Tibial nerve (tissue), 4 donors: ENCODE measurements around the gene KIF17. TPM values are rescaled to one million over a fixed set of nuclear protein-coding genes. Genes with fewer than 3 reads are reported as not detected.
A peak's percentile ranks its signal among the peaks of the same experiment; 100 is the strongest.
"Not testable (repeated sequence)": the region's sequence is repeated elsewhere in the genome, so short reads cannot be mapped to it uniquely, and the experiment has no call there.

Source experiments
- DNase-seq, 2 donors: peaks; one replicate each; pipeline ENCODE4 v3.0.0-alpha.2; 2019; ENCODE audit warnings: low spot score in 2 of 2
- H3K27ac ChIP-seq, 4 donors: fragments of 200-600 bp; sonication (generic) in 3 of 4; one replicate each; pipeline ENCODE4 v1.5.1; 2017 to 2019; ENCODE audit warnings: mild to moderate bottlenecking in 1 of 4
- H3K27me3 ChIP-seq, 2 donors: fragments of 200-600 bp; sonication (generic) in 1 of 2; one replicate each; pipeline versions ENCODE4 v1.5.1 to v1.6.0; 2017 to 2019
- H3K36me3 ChIP-seq, 3 donors: fragments of 200-600 bp; sonication (generic); one replicate each; pipeline ENCODE4 v1.5.1; 2018 to 2019
- H3K4me1 ChIP-seq, 4 donors: fragments of 200-600 bp; sonication (generic) in 3 of 4; one replicate each; pipeline ENCODE4 v1.5.1; 2017 to 2019
- H3K4me3 ChIP-seq, 4 donors: fragments of 200-600 bp; sonication (generic) in 3 of 4; one replicate each; pipeline ENCODE4 v1.5.1; 2017 to 2019; ENCODE audit warnings: mild to moderate bottlenecking in 1 of 4, moderate library complexity in 1 of 4
- H3K9me3 ChIP-seq, 4 donors: fragments of 200-600 bp; sonication (generic) in 3 of 4; one replicate each; pipeline ENCODE4 v1.5.1; 2017 to 2019
- EP300 ChIP-seq, 2 donors: sonication (generic); formaldehyde crosslinking; IDR thresholded peaks; one replicate each; pipeline ENCODE4 v1.6.1; 2017; ENCODE audit warnings: antibody characterized with exemption in 2 of 2, mild to moderate bottlenecking in 1 of 2
- POLR2A ChIP-seq, 2 donors: fragments of 450-650 bp; IDR thresholded peaks; one replicate each; pipeline ENCODE4 v1.6.1; 2017; ENCODE audit warnings: antibody characterized with exemption in 2 of 2, mild to moderate bottlenecking in 2 of 2, moderate library complexity in 2 of 2
- WGBS, 2 donors: methylation state at CpG; one replicate each; pipeline ENCODE4 v1.1.5; 2018; 5-methylcytosine and 5-hydroxymethylcytosine counted together
- total RNA-seq, 4 donors: library from RNA; depleted of rRNA; stranded (reverse); fragments of >200 nt; gene quantifications; one replicate each; pipeline ENCODE4 v1.1.0, GENCODE V29; 2016
- TF ChIP-seq, protein P1 (sequence below), 5 experiments: fragments of 200-600 bp in 3 of 5; fragments of 450-650 bp in 2 of 5; sonication (generic) in 3 of 5; IDR thresholded peaks; one replicate each; pipeline ENCODE4 v1.5.1; 2016 to 2019; ENCODE audit warnings: antibody characterized with exemption in 5 of 5, mild to moderate bottlenecking in 3 of 5, moderate library complexity in 2 of 5

KIF17 gene
- total RNA-seq, 4 donors from 2014 or later, result 0.59 to 4.2 (median 3.3) TPM

DNA sequence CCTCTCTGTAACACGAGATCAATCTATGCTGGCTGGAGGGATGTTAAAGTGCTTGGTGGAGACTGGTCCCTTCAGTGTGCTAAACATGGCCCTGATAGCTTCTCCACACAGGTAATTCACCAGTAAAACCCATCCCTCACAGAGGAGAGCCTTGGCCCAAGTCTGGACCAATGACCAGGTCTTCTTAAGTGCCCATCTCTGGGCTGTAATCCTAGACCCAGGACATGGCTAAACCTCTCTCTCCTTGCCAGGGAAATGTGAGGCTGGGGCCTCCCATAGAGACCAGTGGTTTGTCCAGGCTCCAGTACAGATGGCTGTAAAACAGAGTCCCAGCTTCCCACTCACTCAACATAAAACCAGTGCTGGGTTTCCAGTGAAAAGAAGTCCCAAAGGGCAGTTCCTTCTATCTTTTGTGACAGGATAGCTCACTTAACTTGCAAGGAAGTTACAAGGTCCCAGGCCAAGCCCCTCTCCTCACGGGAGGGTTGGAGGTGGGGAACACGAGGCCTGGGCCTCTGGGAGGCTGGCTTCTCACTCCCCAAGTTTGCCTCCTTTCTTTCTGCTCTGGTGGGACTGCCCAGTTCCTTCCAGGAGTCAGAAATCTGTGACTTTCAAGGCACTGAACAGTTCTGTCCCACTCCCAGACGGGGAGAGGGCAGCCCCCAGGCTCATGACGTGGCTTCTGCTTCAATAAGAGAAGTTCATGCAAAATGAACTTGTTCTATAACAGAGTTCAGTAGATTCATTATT is 2.2 kb upstream of the KIF17 start:
- no peaks in the 10 kb centered on the region for H3K9me3 ChIP-seq
- H3K27ac ChIP-seq, result no peak overlapping the region
- TF ChIP-seq POLR2A (IDR thresholded peaks at IDR 0.05), result no peak
- DNase-seq, result no peak
- peaks cover 0 to 11% (median 4%) of the 10 kb centered on the region in 4 donors for H3K4me1 ChIP-seq
- H3K27me3 ChIP-seq, result peaks cover 0 to 23% of the 10 kb centered on the region in 2 donors
- H3K4me3 ChIP-seq, result no peak overlapping the region
- no peaks in the 10 kb centered on the region for H3K36me3 ChIP-seq
- 46 to 51% methylated on average over 5 of the region's 5 CpGs for WGBS, 2 donors

DNA sequence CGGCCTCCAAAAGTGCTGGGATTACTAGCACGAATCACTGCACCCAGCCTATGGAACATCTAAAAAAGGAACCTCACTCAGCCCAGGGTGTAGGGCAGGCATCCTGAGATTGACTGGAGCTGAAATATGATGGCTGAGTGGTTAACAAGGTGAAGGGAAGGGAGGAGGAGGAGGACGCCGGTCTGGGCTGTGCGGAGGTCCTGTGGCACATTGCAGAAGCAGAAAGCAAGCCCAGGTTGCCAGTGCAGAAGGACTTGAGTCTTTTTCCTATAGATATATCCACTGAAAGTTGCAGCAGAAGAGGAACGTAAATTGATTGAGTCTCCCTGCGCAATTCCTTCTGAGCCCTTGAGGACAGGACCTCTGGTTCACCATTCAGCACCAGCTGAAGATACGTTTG is 1.5 kb upstream of the KIF17 start:
- Histone ChIP-seq H3K27me3 (peaks cover 0 to 23% of the 10 kb centered on the region in 2 donors), H3K27ac (no peak overlapping the region), H3K9me3 (no peaks in the 10 kb centered on the region), H3K4me1 (peaks cover 0 to 11% (median 4%) of the 10 kb centered on the region in 4 donors), H3K36me3 (no peaks in the 10 kb centered on the region), H3K4me3 (no peak overlapping the region)
- no peak for DNase-seq
- 90 to 93% methylated on average over 8 of the region's 8 CpGs for WGBS, 2 donors
- TF ChIP-seq POLR2A (IDR thresholded peaks at IDR 0.05) (no peak), EP300 (IDR thresholded peaks at IDR 0.05) (no peak)
- TF ChIP-seq, protein P1, sequence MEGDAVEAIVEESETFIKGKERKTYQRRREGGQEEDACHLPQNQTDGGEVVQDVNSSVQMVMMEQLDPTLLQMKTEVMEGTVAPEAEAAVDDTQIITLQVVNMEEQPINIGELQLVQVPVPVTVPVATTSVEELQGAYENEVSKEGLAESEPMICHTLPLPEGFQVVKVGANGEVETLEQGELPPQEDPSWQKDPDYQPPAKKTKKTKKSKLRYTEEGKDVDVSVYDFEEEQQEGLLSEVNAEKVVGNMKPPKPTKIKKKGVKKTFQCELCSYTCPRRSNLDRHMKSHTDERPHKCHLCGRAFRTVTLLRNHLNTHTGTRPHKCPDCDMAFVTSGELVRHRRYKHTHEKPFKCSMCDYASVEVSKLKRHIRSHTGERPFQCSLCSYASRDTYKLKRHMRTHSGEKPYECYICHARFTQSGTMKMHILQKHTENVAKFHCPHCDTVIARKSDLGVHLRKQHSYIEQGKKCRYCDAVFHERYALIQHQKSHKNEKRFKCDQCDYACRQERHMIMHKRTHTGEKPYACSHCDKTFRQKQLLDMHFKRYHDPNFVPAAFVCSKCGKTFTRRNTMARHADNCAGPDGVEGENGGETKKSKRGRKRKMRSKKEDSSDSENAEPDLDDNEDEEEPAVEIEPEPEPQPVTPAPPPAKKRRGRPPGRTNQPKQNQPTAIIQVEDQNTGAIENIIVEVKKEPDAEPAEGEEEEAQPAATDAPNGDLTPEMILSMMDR (IDR thresholded peaks at IDR 0.05), result no peak

DNA sequence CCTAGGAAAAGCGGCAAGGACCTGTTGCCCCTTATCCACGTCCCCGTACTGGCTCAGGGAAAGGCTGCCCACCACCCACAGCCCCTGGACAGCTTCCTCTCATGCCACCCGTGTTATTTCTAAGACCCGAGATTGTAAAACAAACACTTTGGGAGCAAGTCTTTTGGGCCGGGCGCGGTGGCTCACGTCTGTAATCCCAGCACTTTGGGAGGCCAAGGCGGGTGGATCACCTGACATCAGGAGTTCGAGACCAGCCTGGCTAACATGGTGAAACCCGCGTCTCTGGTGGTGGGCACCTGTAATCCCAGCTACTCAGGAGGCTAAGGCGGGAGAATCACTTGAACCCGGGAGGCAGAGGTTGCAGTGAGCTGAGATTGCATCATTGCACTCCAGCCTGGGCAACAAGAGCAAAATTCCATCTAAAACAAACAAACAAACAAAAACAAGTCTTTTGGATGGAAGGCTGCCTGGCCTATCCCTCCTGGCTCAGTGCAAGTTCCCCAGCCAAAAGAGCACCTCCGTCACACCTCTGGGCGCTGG is 606 bp upstream of the KIF17 start:
- Histone ChIP-seq H3K4me3 (peak overlapping the region in 3 of 4 donors; percentile 30 to 60 (median 42)), H3K27ac (peak overlapping the region in 1 of 4 donors; percentile 73)

DNA sequence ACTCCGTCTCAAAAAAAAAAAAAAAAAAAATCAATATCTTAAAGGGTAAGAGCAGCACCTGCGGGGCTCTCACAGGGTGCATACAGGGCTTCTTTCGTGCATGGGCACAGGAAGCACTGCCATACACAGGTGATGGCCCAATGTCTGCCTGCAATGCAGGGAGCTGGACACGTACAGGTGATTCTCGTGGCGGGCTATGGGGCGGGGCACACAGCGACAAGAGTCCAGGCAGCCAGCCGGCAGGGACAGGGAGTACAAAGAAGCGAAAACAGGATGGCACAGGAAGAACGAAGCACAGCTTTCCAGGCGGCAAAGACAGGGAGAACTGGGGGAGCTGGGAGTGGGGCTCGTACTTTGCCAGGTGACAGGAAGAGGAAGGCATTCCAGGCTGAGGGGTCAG is 1.6 kb downstream of the KIF17 start:
- Histone ChIP-seq H3K27me3 (peaks cover 0 to 33% of the 10 kb centered on the region in 2 donors), H3K4me1 (peaks cover 0 to 11% (median 4%) of the 10 kb centered on the region in 4 donors), H3K4me3 (no peak overlapping the region), H3K9me3 (no peaks in the 10 kb centered on the region), H3K36me3 (no peaks in the 10 kb centered on the region), H3K27ac (no peak overlapping the region)
- WGBS, 2 donors, result 88 to 90% methylated on average over 13 of the region's 13 CpGs
- TF ChIP-seq EP300 (IDR thresholded peaks at IDR 0.05) (no peak), POLR2A (IDR thresholded peaks at IDR 0.05) (no peak)
- TF ChIP-seq, protein P1 (IDR thresholded peaks at IDR 0.05), result no peak
- no peak for DNase-seq

More for the DNA sequence above, 606 bp upstream of the KIF17 start:
- H3K9me3 ChIP-seq, H3K36me3 ChIP-seq, DNase-seq: not testable (repeated sequence)
- peaks cover 0 to 27% of the 10 kb centered on the region in 2 donors for H3K27me3 ChIP-seq
- 65 to 66% methylated on average over 17 of the region's 17 CpGs for WGBS, 2 donors
- H3K4me1 ChIP-seq, result peaks cover 0 to 11% (median 4%) of the 10 kb centered on the region in 4 donors

DNA sequence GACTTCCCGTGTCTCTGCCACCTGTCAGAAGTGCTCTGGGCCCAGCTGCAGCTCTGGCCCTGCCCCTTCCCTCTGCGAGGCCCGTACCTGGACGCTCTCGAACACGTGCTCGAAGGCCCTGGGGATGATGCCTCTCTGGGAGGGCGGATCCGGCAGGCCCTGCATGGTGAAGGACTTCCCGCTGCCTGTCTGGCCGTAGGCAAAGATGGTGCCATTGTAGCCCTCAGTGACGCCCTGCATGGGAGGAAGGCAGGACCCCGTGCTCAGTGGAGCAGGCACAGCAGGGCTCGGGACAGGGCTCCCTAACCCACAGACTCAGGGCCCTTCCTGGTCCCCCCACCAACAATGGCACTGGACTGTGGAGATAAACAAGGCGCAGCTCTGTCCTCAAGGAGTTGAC is 2.4 kb downstream of the KIF17 start:
- no peak overlapping the region for H3K4me3 ChIP-seq
- TF ChIP-seq POLR2A (IDR thresholded peaks at IDR 0.05) (no peak), EP300 (IDR thresholded peaks at IDR 0.05) (no peak)
- TF ChIP-seq, protein P1 (IDR thresholded peaks at IDR 0.05), result no peak
- no peak overlapping the region for H3K27ac ChIP-seq
- H3K4me1 ChIP-seq, result peaks cover 0 to 11% (median 4%) of the 10 kb centered on the region in 4 donors
- DNase-seq, result no peak
- WGBS, 2 donors, result 92 to 94% methylated on average over 14 to 15 of the region's 15 CpGs
- H3K27me3 ChIP-seq, result peaks cover 0 to 33% of the 10 kb centered on the region in 2 donors
- no peaks in the 10 kb centered on the region for H3K9me3 ChIP-seq
- no peaks in the 10 kb centered on the region for H3K36me3 ChIP-seq

DNA sequence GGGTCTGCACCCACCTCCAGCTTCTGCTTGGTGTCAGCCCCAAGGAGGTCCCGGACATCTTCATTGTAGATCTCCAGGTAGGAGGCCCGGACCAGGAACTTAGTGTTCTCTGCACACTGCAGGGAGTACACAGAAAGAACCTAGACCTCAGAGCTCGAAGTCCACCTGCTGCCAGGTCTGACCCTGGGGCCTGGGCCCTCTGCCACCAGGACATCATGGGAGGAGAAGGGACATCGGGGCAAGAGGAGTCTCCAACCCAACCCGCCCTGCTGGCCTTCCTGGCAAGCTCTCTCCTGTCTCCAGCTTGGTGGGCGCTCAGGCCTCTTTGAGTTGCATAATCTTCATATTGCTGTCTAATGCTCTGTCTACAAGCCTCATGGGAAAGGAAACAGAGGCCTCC is 4.4 kb downstream of the KIF17 start:
- no peak for DNase-seq
- no peak overlapping the region for H3K4me3 ChIP-seq
- H3K36me3 ChIP-seq, result no peaks in the 10 kb centered on the region
- WGBS, 2 donors, result 89 to 97% methylated on average over 6 of the region's 6 CpGs
- no peaks in the 10 kb centered on the region for H3K9me3 ChIP-seq
- TF ChIP-seq, protein P1 (IDR thresholded peaks at IDR 0.05), result no peak
- TF ChIP-seq EP300 (IDR thresholded peaks at IDR 0.05), result no peak
- no peak for TF ChIP-seq POLR2A (IDR thresholded peaks at IDR 0.05)
- peaks cover 0 to 33% of the 10 kb centered on the region in 2 donors for H3K27me3 ChIP-seq
- H3K4me1 ChIP-seq, result peaks cover 0 to 11% (median 4%) of the 10 kb centered on the region in 4 donors
- H3K27ac ChIP-seq, result no peak overlapping the region
